K562 (cell line): Measurements from ENCODE around the gene MARCHF3. TPM values are rescaled to one million over a fixed set of nuclear protein-coding genes. Genes with fewer than 3 reads are reported as not detected.

Experiments used
- ATAC-seq: fragments of 200-7000 bp; cut with Tn5 transposase; 3 replicates; pipeline ENCODE4 v1.9.1; 2020; ENCODE audit warnings: moderate library complexity
- BruUV-seq: library from RNA; stranded (reverse); fragments of 400-500 nt; replicated peaks from 2 replicates; lab custom pipeline; 2021; lab: Mats Ljungman, UMichigan
- CTCF ChIA-PET: fragments of 300-600 bp; formaldehyde crosslinking; extraction: SDS; loops from one replicate; lab custom pipeline; 2021; ENCODE audit warnings: low intra/inter-chr PET ratio; lab: Yijun Ruan, JAX
- POLR2A ChIA-PET: fragments of 300-600, 350-650 bp; sonication (Branson Sonifier 250); formaldehyde crosslinking; extraction: SDS; loops from one replicate; lab custom pipeline; 2021; ENCODE audit warnings: antibody characterized with exemption, inconsistent platforms; lab: Yijun Ruan, JAX
- DNase-seq, 4 experiments: peaks; one replicate each; pipeline versions ENCODE4 v3.0.0 to v3.0.0-alpha.2; 2011 to 2018; ENCODE audit warnings: low spot score in 3 of 4, mixed read lengths in 3 of 4; ENCODE audit errors: extremely low read depth in 1 of 4
- FAIRE-seq: peaks from 2 replicates; lab custom pipeline; 2011; peaks lifted over from hg19 to GRCh38; lab: Jason Lieb, UNC
- H2AFZ ChIP-seq: 2 replicates; pipeline ENCODE4 v1.6.0; 2011; ENCODE audit warnings: low read depth, low read length, control low read depth, inconsistent platforms
- H3K27ac ChIP-seq: fragments of 200-600 bp; 3 replicates; pipeline ENCODE4 v1.8.0; 2011; ENCODE audit warnings: low read depth, mild to moderate bottlenecking, control low read depth, inconsistent platforms, low read length, moderate library complexity, mixed read lengths; ENCODE audit errors: extremely low read depth
- H3K27me3 ChIP-seq, 2 experiments: fragments of 300-600 bp in 1 of 2; 2 replicates in 1 of 2; 3 replicates in 1 of 2; pipeline versions ENCODE4 v1.6.0 to v1.8.0; 2011; ENCODE audit warnings: inconsistent platforms in 2 of 2, low read length in 2 of 2, mild to moderate bottlenecking in 1 of 2, mixed read lengths in 1 of 2, moderate library complexity in 1 of 2; ENCODE audit not compliant: control insufficient read depth in 2 of 2, insufficient read depth in 2 of 2
- H3K36me3 ChIP-seq: fragments of 300-600 bp; 3 replicates; pipeline ENCODE4 v1.8.0; 2011; ENCODE audit warnings: mild to moderate bottlenecking, low read length, inconsistent platforms; ENCODE audit not compliant: control insufficient read depth, insufficient read depth
- H3K4me1 ChIP-seq, 2 experiments: fragments of 200-600 bp in 1 of 2; replicated peaks in 1 of 2; 2 replicates in 1 of 2; 3 replicates in 1 of 2; pipeline versions ENCODE4 v1.5.1 to v1.8.0; 2011; ENCODE audit warnings: inconsistent platforms in 2 of 2, low read length in 2 of 2, mild to moderate bottlenecking in 1 of 2, mixed read lengths in 1 of 2, moderate library complexity in 1 of 2; ENCODE audit not compliant: control insufficient read depth in 2 of 2, insufficient read depth in 2 of 2
- H3K4me2 ChIP-seq: 2 replicates; pipeline ENCODE4 v1.6.1; 2011; ENCODE audit warnings: low read length, control low read depth, inconsistent platforms, mixed read lengths; ENCODE audit not compliant: insufficient read depth
- H3K4me3 ChIP-seq: fragments of 200-600 bp; sonication (generic), shearing (Covaris generic); 2 replicates; pipeline ENCODE4 v1.5.1; 2016; ENCODE audit warnings: control low read depth, inconsistent platforms
- H3K79me2 ChIP-seq: fragments of 200-600 bp; 3 replicates; pipeline ENCODE4 v1.8.0; 2011; ENCODE audit warnings: low read length, inconsistent platforms; ENCODE audit not compliant: control insufficient read depth, insufficient read depth
- H3K9ac ChIP-seq, 2 experiments: 2 replicates each; pipeline versions ENCODE4 v1.6.0 to v1.6.1; 2011; ENCODE audit warnings: low read depth in 2 of 2, low read length in 2 of 2, control low read depth in 1 of 2, inconsistent platforms in 1 of 2, mild to moderate bottlenecking in 1 of 2, mixed read lengths in 1 of 2; ENCODE audit not compliant: insufficient read depth in 1 of 2
- H3K9me1 ChIP-seq: one replicate; pipeline ENCODE4 v1.6.0; 2011; ENCODE audit warnings: inconsistent platforms, mild to moderate bottlenecking, low read length, moderate library complexity; ENCODE audit not compliant: control insufficient read depth, insufficient read depth
- H3K9me3 ChIP-seq: replicated peaks from 2 replicates; pipeline ENCODE4 v1.5.1; 2011; ENCODE audit warnings: low read depth, low read length, inconsistent platforms; ENCODE audit not compliant: control insufficient read depth, insufficient read depth
- H4K20me1 ChIP-seq: replicated peaks from 2 replicates; pipeline ENCODE4 v1.6.1; 2011; ENCODE audit warnings: low read length, inconsistent platforms, mixed read lengths; ENCODE audit not compliant: control insufficient read depth, insufficient read depth
- CBX3 ChIP-seq, 2 experiments: IDR thresholded peaks; 1 replicate in 1 of 2; 2 replicates in 1 of 2; pipeline ENCODE4 v1.6.1; 2012; ENCODE audit warnings: inconsistent platforms in 2 of 2, low read length in 2 of 2, borderline replicate concordance in 1 of 2, control low read depth in 1 of 2
- CEBPG ChIP-seq, 3 experiments: fragments of 200-800 bp in 1 of 3; sonication (Bioruptor generic) in 1 of 3; sonication (generic) in 1 of 3; formaldehyde crosslinking in 1 of 3; IDR thresholded peaks in 2 of 3; conservative IDR thresholded peaks in 1 of 3; 2 replicates each; pipeline versions ENCODE4 v1.6.1 to v1.8.0; 2016 to 2022; ENCODE audit warnings: missing compliant biosample characterization in 2 of 3, missing genetic modification characterization in 2 of 3, mild to moderate bottlenecking in 1 of 3, missing genetic modification reagents in 1 of 3
- ELK1 ChIP-seq: sonication (generic); formaldehyde crosslinking; IDR thresholded peaks from 2 replicates; pipeline ENCODE4 v1.8.1; 2022; ENCODE audit warnings: missing genetic modification reagents
- ERF ChIP-seq: fragments of 450-650 bp; formaldehyde crosslinking; IDR thresholded peaks from 2 replicates; pipeline ENCODE4 v1.4.0; 2020; ENCODE audit warnings: mild to moderate bottlenecking, mixed read lengths
- ETV1 ChIP-seq: fragments of 450-650 bp; conservative IDR thresholded peaks from 2 replicates; pipeline ENCODE4 v1.6.1; 2016; ENCODE audit warnings: missing genetic modification characterization, control low read depth, low read depth, missing compliant biosample characterization
- FOXK2 ChIP-seq, 2 experiments: fragments of 450-650 bp; IDR thresholded peaks in 1 of 2; conservative IDR thresholded peaks in 1 of 2; 2 replicates each; pipeline ENCODE4 v1.6.1; 2016; ENCODE audit warnings: low read depth in 2 of 2, mild to moderate bottlenecking in 1 of 2
- GABPB1 ChIP-seq: sonication (generic); formaldehyde crosslinking; IDR thresholded peaks from 2 replicates; pipeline ENCODE4 v1.8.0; 2022; ENCODE audit warnings: mild to moderate bottlenecking, missing genetic modification reagents
- GATAD2A ChIP-seq: fragments of 450-650 bp; IDR thresholded peaks from 2 replicates; pipeline ENCODE4 v1.6.1; 2017
- JUN ChIP-seq, 2 experiments: sonication (generic) in 1 of 2; formaldehyde crosslinking in 1 of 2; IDR thresholded peaks; 2 replicates each; pipeline versions ENCODE4 v1.6.1 to v1.8.0; 2012 to 2022; ENCODE audit warnings: borderline replicate concordance in 2 of 2, mild to moderate bottlenecking in 2 of 2, improper control_type of control experiment in 1 of 2, low read depth in 1 of 2, low read length in 1 of 2, missing genetic modification reagents in 1 of 2
- KDM1A ChIP-seq, 2 experiments: fragments of 450-650 bp; IDR thresholded peaks; 2 replicates each; pipeline ENCODE4 v1.6.1; 2016; ENCODE audit warnings: mild to moderate bottlenecking in 2 of 2
- MYC ChIP-seq, 2 experiments: fragments of 250-450 bp in 1 of 2; sonication (Bioruptor Pico) in 1 of 2; IDR thresholded peaks; 2 replicates each; pipeline versions ENCODE4 v1.5.1 to v1.6.1; 2012 to 2021; ENCODE audit warnings: low read depth in 2 of 2, borderline replicate concordance in 1 of 2, improper control_type of control experiment in 1 of 2, low read length in 1 of 2, mild to moderate bottlenecking in 1 of 2, moderate library complexity in 1 of 2
- RAD51 ChIP-seq: fragments of 450-650 bp; IDR thresholded peaks from 2 replicates; pipeline ENCODE4 v1.7.1; 2016; ENCODE audit warnings: low read depth, mild to moderate bottlenecking, borderline replicate concordance
- RBM15 ChIP-seq: fragments of 200-400 bp; formaldehyde crosslinking; IDR thresholded peaks from 2 replicates; pipeline ENCODE4 v1.6.1; 2018; ENCODE audit warnings: mild to moderate bottlenecking, low read length, moderate library complexity; ENCODE audit not compliant: insufficient read depth
- RBM39 ChIP-seq: fragments of 200-400 bp; formaldehyde crosslinking; optimal IDR thresholded peaks from 2 replicates; pipeline ENCODE3; 2018; ENCODE audit warnings: low read depth, low read length
- SOX6 ChIP-seq: fragments of 450-650 bp; IDR thresholded peaks from 2 replicates; pipeline ENCODE4 v1.6.1; 2014; ENCODE audit warnings: mild to moderate bottlenecking
- SP2 ChIP-seq: IDR thresholded peaks from 2 replicates; pipeline ENCODE4 v1.6.1; 2011; ENCODE audit warnings: mild to moderate bottlenecking, low read depth, low read length, moderate library complexity; ENCODE audit not compliant: poor library complexity, severe bottlenecking; ENCODE audit errors: extremely low read depth
- SRF ChIP-seq, 2 experiments: fragments of 250-450, 450-650 bp in 1 of 2; sonication (Bioruptor Pico) in 1 of 2; sonication (generic) in 1 of 2; formaldehyde crosslinking; IDR thresholded peaks; 2 replicates each; pipeline versions ENCODE4 v1.5.0 to v1.5.1; 2020 to 2022; ENCODE audit warnings: mild to moderate bottlenecking in 1 of 2, missing genetic modification reagents in 1 of 2
- ZNF197 ChIP-seq: fragments of 200-800 bp; sonication (Bioruptor generic); IDR thresholded peaks from 2 replicates; pipeline ENCODE4 v1.6.1; 2016; ENCODE audit warnings: low read depth, missing genetic modification characterization, missing compliant biosample characterization
- ZNF24 ChIP-seq: fragments of 450-650 bp; IDR thresholded peaks from 2 replicates; pipeline ENCODE4 v1.6.1; 2016
- WGBS: fragments of 100-300 bp; shearing (Covaris generic); methylation state at CpG from one replicate; pipeline ENCODE4 v1.1.6; 2016; ENCODE audit warnings: low coverage, mixed read lengths; ENCODE audit not compliant: insufficient coverage; ENCODE audit errors: missing lambda C conversion rate; 5-methylcytosine and 5-hydroxymethylcytosine counted together
- in situ Hi-C: fragments of 300-500 bp; cut with MboI; formaldehyde crosslinking; loops from 4 replicates; pipeline ENCODE4 v1.15.0; 2018; ENCODE audit warnings: inconsistent platforms, mixed read lengths
- intact Hi-C: fragments of 100-400 bp; cut with micrococcal nuclease; formaldehyde crosslinking; loops from 2 replicates; pipeline ENCODE4 v1.14.2; 2022
- polyA plus RNA-seq, 8 experiments: library from polyadenylated mRNA; depleted of rRNA in 4 of 8; stranded (reverse) in 5 of 8; unstranded in 3 of 8; fragments of >200 nt; fragmentation: Nextera tagmentation in 2 of 8; fragmentation: Illumina TruSeq in 1 of 8; extraction: Ambion mirVana in 2 of 8; extraction: Trizol in 1 of 8; gene quantifications; 2 replicates each; pipeline versions ENCODE4 v1.2.1 to v1.2.3, GENCODE V29; 2011 to 2014; ENCODE audit warnings: inconsistent platforms in 1 of 8, missing spikeins in 1 of 8
- total RNA-seq, 7 experiments: library from RNA; depleted of rRNA in 6 of 7; stranded (reverse); fragments of >200 nt in 6 of 7; fragmentation: Illumina TruSeq in 2 of 7; extraction: Trizol in 2 of 7; gene quantifications; 2 replicates each; pipeline versions ENCODE4 v1.2.1 to v1.2.3, GENCODE V29; 2011 to 2021; ENCODE audit warnings: low replicate concordance in 1 of 7

The MARCHF3 gene
- total and polyA plus RNA-seq, 9 of the 15 experiments (the other 6 are each of a cell fraction or from before 2014, with no cell fraction given): 5.6 to 37.4 (median 16.5) TPM

- ATAC-seq: peak; percentile 53
- peak overlapping the region in 1 of 2 experiments; percentile 62; a peak in 3 of 4 replicates for H3K9ac ChIP-seq
- in situ Hi-C loops: no loop called here
- no peaks in the 10 kb centered on the region for H4K20me1 ChIP-seq
- 2% methylated on average over 4 of the region's 4 CpGs for WGBS
- CTCF ChIA-PET: no interaction called here
- peak overlapping the region; percentile 79 for H3K27ac ChIP-seq
- H3K4me3 ChIP-seq: no peak overlapping the region
- H3K79me2 ChIP-seq: peaks cover 85% of the 10 kb centered on the region
- intact Hi-C loops: loop anchor here (2.0 to 10.0 kb wide), 4 partner anchors 87 to 343 kb away; partner anchors contain the start of gene LMNB1
- DNase-seq: peak; percentile 53 to 70 (median 60)
- no peaks in the 10 kb centered on the region for H3K9me1 ChIP-seq
- peak overlapping the region; percentile 32; the same call in 1 of the 2 replicates for H2AFZ ChIP-seq
- peak; percentile 48 for FAIRE-seq
- H3K36me3 ChIP-seq: peaks cover 3% of the 10 kb centered on the region; the same call in 1 of the 3 replicates
- BruUV-seq: no TSS peak
- peak overlapping the region; percentile 63 for H3K4me2 ChIP-seq
- peaks cover 38 to 75% of the 10 kb centered on the region in 2 experiments for H3K4me1 ChIP-seq
- H3K9me3 ChIP-seq: no peaks in the 10 kb centered on the region
- no peaks in the 10 kb centered on the region for H3K27me3 ChIP-seq
- POLR2A ChIA-PET: interaction anchor here (0.6 to 1.5 kb wide), 6 partner anchors 10 to 52 kb away, joined by 3 to 5 read pairs (median 3); no protein-coding TSS in a partner anchor
- TF ChIP-seq CBX3 (IDR thresholded peaks at IDR 0.05; ENCODE audit: borderline replicate concordance in 1 of 2, low read length in 2 of 2) (no peak), FOXK2 (conservative IDR thresholded peaks at IDR 0.05 in 1 of 2, IDR thresholded peaks at IDR 0.05 in 1 of 2; ENCODE audit: low read depth in 2 of 2) (peak in 1 of 2 experiments; percentile 52; a peak in 1 of 4 replicates), JUN (IDR thresholded peaks at IDR 0.05; ENCODE audit: borderline replicate concordance, low read depth, low read length) (peak; percentile 92), JUN (CRISPR knock-in tag; IDR thresholded peaks at IDR 0.05; ENCODE audit: borderline replicate concordance) (no peak), SRF (CRISPR knock-in tag; IDR thresholded peaks at IDR 0.05) (no peak), GABPB1 (CRISPR knock-in tag) (no peak), ETV1 (tag) (peak; percentile 88), SP2 (no peak), RAD51 (peak; percentile 72; the same call in 1 of the 2 replicates), ZNF24 (peak; percentile 33; the same call in 1 of the 2 replicates), KDM1A (IDR thresholded peaks at IDR 0.05) (peak; percentile 28 to 32; a peak in 3 of 4 replicates), ZNF197 (CRISPR knock-in tag) (peak; percentile 80; the same call in 1 of the 2 replicates), RBM15 (no peak), ELK1 (CRISPR knock-in tag) (no peak), SOX6 (peak; percentile 83), GATAD2A (0 out of 2 replicates have a peak, but pooled peaks have one; percentile 20), CEBPG (CRISPR knock-in tag; IDR thresholded peaks at IDR 0.05) (peak; percentile 89), CEBPG (tag; conservative IDR thresholded peaks at IDR 0.05 in 1 of 2, IDR thresholded peaks at IDR 0.05 in 1 of 2) (peak; percentile 65 to 89), RBM39 (no peak), MYC (IDR thresholded peaks at IDR 0.05; ENCODE audit: low read depth, low read length) (peak; percentile 85), MYC (CRISPR knock-in tag; IDR thresholded peaks at IDR 0.05; ENCODE audit: borderline replicate concordance, low read depth) (peak; percentile 20; the same call in 1 of the 2 replicates), ERF (CRISPR knock-in tag) (no peak)
Measured at GRCh38 chr5:126972062-126972895, 58.1 kb downstream of the MARCHF3 start.
